Stomach (tissue), 9 donors: ENCODE data around the gene FRMD1. TPM values are rescaled to one million over a fixed set of nuclear protein-coding genes. Genes with fewer than 3 reads are reported as not detected.

ENCODE experiments used
- DNase-seq, 2 donors: peaks; one replicate each; pipeline versions ENCODE4 v3.0.0 to v3.0.0-alpha.2; 2013 to 2019
- H3K27ac ChIP-seq, 5 donors: fragments of 200-600 bp in 4 of 5; sonication (generic) in 4 of 5; one replicate each; pipeline ENCODE4 v1.5.1; 2013 to 2019; ENCODE audit warnings: mild to moderate bottlenecking in 1 of 5, moderate library complexity in 1 of 5
- H3K27me3 ChIP-seq, 3 donors: fragments of 200-600 bp; sonication (generic); one replicate each; pipeline ENCODE4 v1.5.1; 2017 to 2019; ENCODE audit warnings: mixed run types in 1 of 3
- H3K36me3 ChIP-seq, 4 donors: fragments of 200-600 bp; sonication (generic); 1 replicate in 3 of 4; 2 replicates in 1 of 4; pipeline ENCODE4 v1.5.1; 2016 to 2019
- H3K4me1 ChIP-seq, 4 donors: fragments of 200-600 bp; sonication (generic); one replicate each; pipeline ENCODE4 v1.5.1; 2016 to 2019
- H3K4me3 ChIP-seq, 4 donors: fragments of 200-600 bp; sonication (generic) in 3 of 4; one replicate each; pipeline ENCODE4 v1.5.1; 2016 to 2019; ENCODE audit warnings: mild to moderate bottlenecking in 1 of 4
- H3K9me3 ChIP-seq, 4 donors: fragments of 200-600 bp; sonication (generic); one replicate each; pipeline ENCODE4 v1.5.1; 2016 to 2019
- CTCF ChIP-seq, 7 experiments: fragments of 450-650 bp in 4 of 7; fragments of 200-600 bp in 3 of 7; sonication (generic) in 3 of 7; IDR thresholded peaks; one replicate each; pipeline ENCODE4 v1.5.1; 2016 to 2019; ENCODE audit warnings: antibody characterized with exemption in 7 of 7, control low read depth in 2 of 7, mild to moderate bottlenecking in 1 of 7
- EP300 ChIP-seq: sonication (generic); formaldehyde crosslinking; IDR thresholded peaks from one replicate; pipeline ENCODE4 v1.6.1; 2017; ENCODE audit warnings: antibody characterized with exemption
- POLR2A ChIP-seq, 4 donors: fragments of 450-650 bp; IDR thresholded peaks; one replicate each; pipeline ENCODE4 v1.6.1; 2016; ENCODE audit warnings: antibody characterized with exemption in 4 of 4, control low read depth in 2 of 4, mild to moderate bottlenecking in 1 of 4, moderate library complexity in 1 of 4
- POLR2AphosphoS5 ChIP-seq, 3 donors: sonication (generic); formaldehyde crosslinking; IDR thresholded peaks; one replicate each; pipeline ENCODE4 v1.6.1; 2016; ENCODE audit warnings: antibody characterized with exemption in 3 of 3
- WGBS, 5 donors: extraction: QIAGEN DNeasy Blood & Tissue Kit in 3 of 5; methylation state at CpG; one replicate each; pipeline versions ENCODE4 v1.1.5 to v1.1.7; 2013 to 2018; 5-methylcytosine and 5-hydroxymethylcytosine counted together
- intact Hi-C: fragments of 100-400 bp; cut with DNase I; formaldehyde crosslinking; loops from one replicate; pipeline ENCODE4 v1.15.1; 2023; ENCODE audit warnings: low total_unique reads
- polyA plus RNA-seq, 3 donors: library from polyadenylated mRNA; stranded (reverse); fragments of 200-250 nt; gene quantifications; one replicate each; pipeline ENCODE4 v1.2.3, GENCODE V29; 2013
- total RNA-seq, 5 donors: library from RNA; depleted of rRNA; stranded (reverse); fragments of >200 nt; gene quantifications; one replicate each; pipeline versions ENCODE4 v1.1.0 to v1.2.3, GENCODE V29; 2014 to 2016
- donor health status: healthy with polysubstance abuse.
- donor health status: Bipolar disorder and iron deficiency.
- donor health status: healthy.

FRMD1 gene
- total and polyA plus RNA-seq, 8 donors = 0.43 to 42.9 (median 7.7) TPM

GRCh38 chr6:168095716-168096250, 16.8 kb upstream of the FRMD1 start:
- 91 to 93% (median 92%) methylated on average over 14 of the region's 14 CpGs for WGBS, 5 donors
- intact Hi-C loops = no loop called here
- TF ChIP-seq EP300 = no peak
- TF ChIP-seq POLR2A (IDR thresholded peaks at IDR 0.05) = no peak
- no peak for TF ChIP-seq POLR2AphosphoS5 (IDR thresholded peaks at IDR 0.05)
- TF ChIP-seq CTCF (IDR thresholded peaks at IDR 0.05) = no peak
- H3K36me3 ChIP-seq = no peaks in the 10 kb centered on the region
- DNase-seq = no peak
- H3K4me3 ChIP-seq = no peak overlapping the region
- H3K4me1 ChIP-seq = peaks cover 0 to 20% (median 15%) of the 10 kb centered on the region in 4 donors
- H3K9me3 ChIP-seq = peaks cover 0 to 5% (median 2%) of the 10 kb centered on the region in 4 donors
- H3K27ac ChIP-seq = no peak overlapping the region
- peaks cover 0 to 17% (median 5%) of the 10 kb centered on the region in 3 donors for H3K27me3 ChIP-seq

GRCh38 chr6:168095171-168095691, 16.2 kb upstream of the FRMD1 start:
- DNase-seq = no peak
- intact Hi-C loops = no loop called here
- Histone ChIP-seq H3K36me3 (no peaks in the 10 kb centered on the region), H3K4me3 (no peak overlapping the region), H3K9me3 (peaks cover 0 to 5% (median 2%) of the 10 kb centered on the region in 4 donors), H3K27me3 (peaks cover 0 to 11% (median 0%) of the 10 kb centered on the region in 3 donors), H3K27ac (no peak overlapping the region), H3K4me1 (peaks cover 0 to 20% (median 12%) of the 10 kb centered on the region in 4 donors)
- no peak for TF ChIP-seq POLR2AphosphoS5 (IDR thresholded peaks at IDR 0.05)
- no peak for TF ChIP-seq CTCF (IDR thresholded peaks at IDR 0.05)
- TF ChIP-seq POLR2A (IDR thresholded peaks at IDR 0.05) = no peak
- TF ChIP-seq EP300 = no peak
- WGBS, 5 donors = 84 to 97% (median 89%) methylated on average over 11 to 17 of the region's 17 CpGs

GRCh38 chr6:168093634-168094033, 14.6 kb upstream of the FRMD1 start:
- no peak for DNase-seq
- TF ChIP-seq POLR2AphosphoS5 (IDR thresholded peaks at IDR 0.05) (no peak), EP300 (no peak), CTCF (IDR thresholded peaks at IDR 0.05) (no peak), POLR2A (IDR thresholded peaks at IDR 0.05) (no peak)
- Histone ChIP-seq H3K4me3 (no peak overlapping the region), H3K27me3 (no peaks in the 10 kb centered on the region), H3K36me3 (no peaks in the 10 kb centered on the region), H3K9me3 (peaks cover 0 to 5% (median 2%) of the 10 kb centered on the region in 4 donors), H3K4me1 (peaks cover 4 to 19% (median 17%) of the 10 kb centered on the region in 4 donors), H3K27ac (peak overlapping the region in 3 of 5 donors; percentile 20 to 50 (median 23))
- WGBS, 5 donors = 80 to 95% (median 87%) methylated on average over 10 to 11 of the region's 11 CpGs
- intact Hi-C loops = no loop called here

- intact Hi-C loops = no loop called here
- H3K27me3 ChIP-seq = no peaks in the 10 kb centered on the region
- TF ChIP-seq CTCF (IDR thresholded peaks at IDR 0.05) (no peak), POLR2A (IDR thresholded peaks at IDR 0.05) (no peak), EP300 (no peak), POLR2AphosphoS5 (IDR thresholded peaks at IDR 0.05) (peak in 1 of 3 donors; percentile 46)
- no peak overlapping the region for H3K4me3 ChIP-seq
- peak; percentile 51 to 66 for DNase-seq
- no peaks in the 10 kb centered on the region for H3K36me3 ChIP-seq
- peak overlapping the region in 3 of 5 donors; percentile 20 to 50 (median 23) for H3K27ac ChIP-seq
- 59 to 84% (median 64%) methylated on average over 11 to 12 of the region's 12 CpGs for WGBS, 5 donors
- H3K9me3 ChIP-seq = peaks cover 0 to 5% (median 2%) of the 10 kb centered on the region in 4 donors
- peaks cover 10 to 21% (median 16%) of the 10 kb centered on the region in 4 donors for H3K4me1 ChIP-seq
Measured at GRCh38 chr6:168093071-168093505, 14.1 kb upstream of the FRMD1 start.
